HFFc6 (cell line): ENCODE results near the gene MEF2D. TPM values are rescaled to one million over a fixed set of nuclear protein-coding genes. Genes with fewer than 3 reads are reported as not detected.

ENCODE experiments used
- DNase-seq: peaks from one replicate; pipeline ENCODE4 v3.0.0-alpha.2; 2018
- H3K27ac Mint-ChIP-seq: 2 replicates; pipeline ENCODE4 v1.8.0; 2020; ENCODE audit warnings: mild to moderate bottlenecking, mixed read lengths
- H3K27me3 Mint-ChIP-seq: 2 replicates; pipeline ENCODE4 v1.8.0; 2021; ENCODE audit warnings: mild to moderate bottlenecking, moderate library complexity, mixed read lengths; ENCODE audit not compliant: insufficient read depth
- H3K36me3 Mint-ChIP-seq: 2 replicates; pipeline ENCODE4 v1.8.0; 2021; ENCODE audit warnings: low read depth, mixed read lengths
- H3K4me1 Mint-ChIP-seq: 2 replicates; pipeline ENCODE4 v1.8.0; 2020; ENCODE audit warnings: low read depth, mixed read lengths
- H3K4me3 Mint-ChIP-seq: 2 replicates; pipeline ENCODE4 v1.8.0; 2020; ENCODE audit warnings: mild to moderate bottlenecking, moderate library complexity, mixed read lengths
- H3K9me3 Mint-ChIP-seq: 2 replicates; pipeline ENCODE4 v1.8.0; 2020; ENCODE audit warnings: mild to moderate bottlenecking, mixed read lengths
- total RNA-seq, 6 experiments: library from RNA; stranded (reverse); fragmentation: NEBNext Ultra II Directional; extraction: Animal tissue kit (Norgen Biotek cat#: 25700); gene quantifications; 2 replicates in 1 of 6; 3 replicates in 5 of 6; pipeline ENCODE4 v1.2.3, GENCODE V29; 2021
- TF ChIP-seq, protein P1 (sequence below): fragments of 200-600 bp; sonication (generic); IDR thresholded peaks from 2 replicates; pipeline ENCODE4 v1.5.0; 2021; ENCODE audit warnings: antibody characterized with exemption, mild to moderate bottlenecking

The MEF2D gene
- total RNA-seq, 6 experiments from 2014 or later: 50.0 to 60.1 (median 56.8) TPM

DNA sequence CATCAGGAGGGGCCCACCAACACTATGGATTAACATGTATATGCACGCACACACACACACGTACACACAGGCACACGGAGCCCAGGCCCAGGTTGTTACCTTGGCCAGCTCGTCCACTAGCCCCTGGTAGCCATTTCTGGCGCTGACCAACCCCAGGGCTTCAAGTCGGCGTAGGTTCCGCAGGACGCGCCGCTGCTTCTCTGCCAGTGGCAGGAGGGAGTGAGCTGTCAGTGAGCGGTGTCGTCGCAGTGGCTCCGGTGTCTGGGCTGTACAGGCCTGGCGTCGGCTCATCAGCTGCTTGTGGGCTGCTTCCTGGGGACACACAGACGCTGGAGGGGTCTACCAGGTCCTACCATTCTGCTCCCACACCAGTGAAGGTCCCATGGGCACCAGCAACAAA is 29.4 kb upstream of the MEF2D start:
- DNase-seq: no peak
- peaks cover 11% of the 10 kb centered on the region for H3K4me1 Mint-ChIP-seq
- no peak overlapping the region for H3K4me3 Mint-ChIP-seq
- peaks cover 28% of the 10 kb centered on the region for H3K36me3 Mint-ChIP-seq
- peaks cover 2% of the 10 kb centered on the region; the same call in 1 of the 2 replicates for H3K27me3 Mint-ChIP-seq
- TF ChIP-seq, protein P1, sequence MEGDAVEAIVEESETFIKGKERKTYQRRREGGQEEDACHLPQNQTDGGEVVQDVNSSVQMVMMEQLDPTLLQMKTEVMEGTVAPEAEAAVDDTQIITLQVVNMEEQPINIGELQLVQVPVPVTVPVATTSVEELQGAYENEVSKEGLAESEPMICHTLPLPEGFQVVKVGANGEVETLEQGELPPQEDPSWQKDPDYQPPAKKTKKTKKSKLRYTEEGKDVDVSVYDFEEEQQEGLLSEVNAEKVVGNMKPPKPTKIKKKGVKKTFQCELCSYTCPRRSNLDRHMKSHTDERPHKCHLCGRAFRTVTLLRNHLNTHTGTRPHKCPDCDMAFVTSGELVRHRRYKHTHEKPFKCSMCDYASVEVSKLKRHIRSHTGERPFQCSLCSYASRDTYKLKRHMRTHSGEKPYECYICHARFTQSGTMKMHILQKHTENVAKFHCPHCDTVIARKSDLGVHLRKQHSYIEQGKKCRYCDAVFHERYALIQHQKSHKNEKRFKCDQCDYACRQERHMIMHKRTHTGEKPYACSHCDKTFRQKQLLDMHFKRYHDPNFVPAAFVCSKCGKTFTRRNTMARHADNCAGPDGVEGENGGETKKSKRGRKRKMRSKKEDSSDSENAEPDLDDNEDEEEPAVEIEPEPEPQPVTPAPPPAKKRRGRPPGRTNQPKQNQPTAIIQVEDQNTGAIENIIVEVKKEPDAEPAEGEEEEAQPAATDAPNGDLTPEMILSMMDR: no peak
- no peak overlapping the region for H3K27ac Mint-ChIP-seq
- H3K9me3 Mint-ChIP-seq: no peaks in the 10 kb centered on the region

DNA sequence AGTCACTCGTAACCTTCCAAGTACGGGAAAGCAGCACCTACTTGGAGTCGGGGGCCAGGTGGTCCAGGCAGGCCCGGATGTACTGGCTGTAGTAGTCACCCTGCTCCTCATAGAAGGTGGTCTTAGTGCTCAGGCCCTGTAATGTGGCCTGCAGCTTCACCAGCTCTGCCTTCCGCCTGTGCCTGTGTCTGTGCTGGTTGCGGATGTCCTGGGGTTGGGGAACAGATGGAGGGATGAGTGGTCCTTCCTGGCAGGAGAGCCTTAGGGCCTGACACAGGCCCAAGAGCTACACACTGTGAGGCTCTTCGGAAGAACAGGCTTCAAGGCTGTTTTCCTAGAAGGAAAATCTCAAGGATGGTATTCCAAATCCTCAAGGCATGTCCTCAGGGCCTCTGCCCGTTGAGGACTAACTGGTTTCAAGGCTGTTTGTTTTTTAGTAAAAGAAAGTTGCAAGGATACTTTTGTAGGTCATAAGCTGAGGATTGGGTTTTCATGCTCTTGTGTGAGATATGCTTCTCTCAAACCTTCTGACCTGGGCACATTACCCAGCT is 28.4 kb upstream of the MEF2D start:
- Mint-ChIP-seq H3K36me3 (peaks cover 23% of the 10 kb centered on the region), H3K27me3 (peaks cover 2% of the 10 kb centered on the region; the same call in 1 of the 2 replicates), H3K9me3 (no peaks in the 10 kb centered on the region), H3K27ac (no peak overlapping the region), H3K4me1 (peaks cover 18% of the 10 kb centered on the region), H3K4me3 (no peak overlapping the region)
- TF ChIP-seq, protein P1: no peak
- no peak for DNase-seq

DNA sequence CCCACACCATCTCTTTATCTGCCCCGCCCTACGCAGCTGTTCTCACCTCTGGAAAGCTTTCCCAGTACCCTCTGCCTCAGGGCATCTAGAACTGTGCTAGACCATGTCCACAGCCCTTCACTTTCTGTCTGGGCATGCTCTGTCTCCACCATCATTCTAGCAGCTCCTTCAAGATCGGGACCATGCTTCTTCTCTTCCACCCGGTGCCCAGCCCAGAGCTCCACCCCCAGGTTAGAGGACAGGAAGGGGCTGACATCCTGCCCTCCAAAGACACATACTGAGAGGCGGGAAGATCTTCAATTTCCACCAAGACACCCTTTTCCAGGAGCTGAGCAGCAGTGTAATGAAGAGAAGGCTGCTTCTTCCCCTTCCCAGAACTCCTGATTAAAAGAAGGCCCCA is 27.7 kb upstream of the MEF2D start:
- Mint-ChIP-seq H3K4me1 (peaks cover 18% of the 10 kb centered on the region), H3K9me3 (no peaks in the 10 kb centered on the region), H3K4me3 (no peak overlapping the region), H3K27me3 (peaks cover 2% of the 10 kb centered on the region; the same call in 1 of the 2 replicates), H3K36me3 (peaks cover 17% of the 10 kb centered on the region), H3K27ac (no peak overlapping the region)
- no peak for DNase-seq
- TF ChIP-seq, protein P1: no peak

DNA sequence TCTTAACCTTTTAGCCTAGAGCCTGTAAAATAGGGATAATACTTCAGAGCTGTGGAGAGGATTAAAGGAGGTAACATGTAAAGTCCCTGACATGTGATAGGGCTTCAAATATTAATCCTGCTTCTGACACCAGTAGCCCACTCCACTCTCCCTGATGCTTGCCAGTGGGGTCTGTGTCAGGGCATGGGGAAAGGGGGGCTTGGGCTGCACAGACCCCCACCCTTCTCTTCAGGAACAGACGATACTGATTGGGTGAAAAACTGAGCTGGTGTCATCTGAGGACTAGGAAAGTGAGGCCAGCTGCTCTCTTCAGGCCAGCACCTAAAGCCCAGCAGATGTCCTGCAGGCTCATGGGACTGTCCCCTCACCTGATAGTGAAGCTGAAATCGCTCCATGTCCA is 27.0 kb upstream of the MEF2D start:
- Mint-ChIP-seq H3K36me3 (peaks cover 15% of the 10 kb centered on the region), H3K9me3 (no peaks in the 10 kb centered on the region), H3K4me3 (no peak overlapping the region), H3K27ac (no peak overlapping the region), H3K27me3 (peaks cover 2% of the 10 kb centered on the region; the same call in 1 of the 2 replicates), H3K4me1 (peaks cover 18% of the 10 kb centered on the region)
- TF ChIP-seq, protein P1: no peak
- no peak for DNase-seq

DNA sequence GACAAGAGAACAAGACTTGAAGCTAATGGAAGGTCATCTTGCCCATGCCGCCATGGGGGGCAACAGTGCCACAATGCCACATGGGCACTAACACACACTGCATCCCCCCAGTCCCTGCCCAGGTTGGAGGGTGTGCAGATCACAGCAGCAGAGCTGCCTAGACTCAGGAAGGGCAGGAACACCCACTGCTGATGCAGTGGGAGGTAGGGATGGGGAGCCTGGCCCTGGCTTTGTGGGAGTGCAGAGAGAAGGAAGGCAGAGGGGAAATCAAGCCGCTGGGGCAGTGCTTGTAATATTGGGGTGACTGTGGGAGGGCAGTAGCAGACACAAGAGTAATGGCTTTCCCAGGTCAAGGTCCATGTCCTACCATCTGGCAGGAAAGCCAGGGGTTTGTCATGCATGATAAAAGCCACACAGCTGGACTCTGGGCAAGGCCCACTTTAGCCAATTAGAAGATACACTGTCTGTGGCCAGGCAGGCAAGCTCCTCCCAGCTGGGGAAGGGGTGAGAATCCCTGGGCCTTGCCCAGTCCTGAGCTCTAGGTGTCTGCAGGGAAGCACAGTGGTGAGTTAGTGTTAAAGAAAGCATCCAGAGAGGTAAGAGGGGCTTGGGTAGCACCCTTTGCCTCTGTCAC is 25.4 kb upstream of the MEF2D start:
- no peaks in the 10 kb centered on the region for H3K9me3 Mint-ChIP-seq
- TF ChIP-seq, protein P1: no peak
- H3K27me3 Mint-ChIP-seq: peaks cover 1% of the 10 kb centered on the region; the same call in 1 of the 2 replicates
- H3K4me1 Mint-ChIP-seq: peaks cover 18% of the 10 kb centered on the region
- DNase-seq: no peak
- no peak overlapping the region for H3K27ac Mint-ChIP-seq
- peaks cover 13% of the 10 kb centered on the region for H3K36me3 Mint-ChIP-seq
- no peak overlapping the region for H3K4me3 Mint-ChIP-seq
